H1 (cell line): ENCODE data around the gene TFB2M. TPM values are rescaled to one million over a fixed set of nuclear protein-coding genes. Genes with fewer than 3 reads are reported as not detected.

Source experiments
- CTCF ChIA-PET: fragments of 300-600 bp; sonication (Branson Sonifier 250); formaldehyde crosslinking; loops from one replicate; lab custom pipeline; 2021; ENCODE audit not compliant: partially characterized antibody; lab: Charles Lee
- POLR2A ChIA-PET: fragments of 300-600 bp; sonication (Branson Sonifier 250); formaldehyde crosslinking; loops from one replicate; lab custom pipeline; 2021; ENCODE audit warnings: inconsistent platforms; ENCODE audit not compliant: partially characterized antibody; lab: Charles Lee
- DNase-seq, 2 experiments: peaks; one replicate each; pipeline versions ENCODE4 v3.0.0 to v3.0.0-alpha.2; 2010 to 2022; ENCODE audit warnings: low spot score in 2 of 2, low read depth in 1 of 2, mixed read lengths in 1 of 2
- FAIRE-seq: peaks from 2 replicates; lab custom pipeline; 2011; peaks lifted over from hg19 to GRCh38; lab: Jason Lieb, UNC
- H2AFZ ChIP-seq: 2 replicates; pipeline ENCODE4 v1.8.1; 2012; ENCODE audit warnings: low read length, inconsistent platforms
- H2AK5ac ChIP-seq: 2 replicates; pipeline ENCODE4 v1.6.1; 2013; ENCODE audit warnings: low read depth, low read length
- H2BK120ac ChIP-seq: replicated peaks from 2 replicates; pipeline ENCODE3; 2013; ENCODE audit warnings: low read depth, low read length, inconsistent platforms
- H2BK12ac ChIP-seq: 2 replicates; pipeline ENCODE4 v1.6.1; 2013; ENCODE audit warnings: low read depth, low read length
- H2BK15ac ChIP-seq: 2 replicates; pipeline ENCODE4 v1.6.1; 2013; ENCODE audit warnings: low read length
- H2BK20ac ChIP-seq: 2 replicates; pipeline ENCODE4 v1.6.1; 2013; ENCODE audit warnings: low read length
- H2BK5ac ChIP-seq: 2 replicates; pipeline ENCODE4 v1.6.1; 2013; ENCODE audit warnings: low read depth, low read length
- H3K14ac ChIP-seq: 2 replicates; pipeline ENCODE4 v1.6.1; 2013; ENCODE audit warnings: inconsistent platforms; ENCODE audit not compliant: insufficient read length
- H3K18ac ChIP-seq: 2 replicates; pipeline ENCODE4 v1.6.1; 2013; ENCODE audit warnings: low read length; ENCODE audit errors: extremely low read depth
- H3K23ac ChIP-seq: 2 replicates; pipeline ENCODE4 v1.6.1; 2013; ENCODE audit warnings: inconsistent platforms; ENCODE audit not compliant: insufficient read length
- H3K23me2 ChIP-seq: 2 replicates; pipeline ENCODE4 v1.6.1; 2013; ENCODE audit warnings: low read depth, low read length
- H3K27ac ChIP-seq: 2 replicates; pipeline ENCODE4 v1.6.1; 2011; ENCODE audit warnings: low read depth, low read length, inconsistent platforms
- H3K27me3 ChIP-seq, 4 experiments: replicated peaks in 1 of 4; 1 replicate in 1 of 4; 2 replicates in 3 of 4; pipeline versions ENCODE4 v1.6.1 to v1.8.1; 2011 to 2013; ENCODE audit warnings: low read length in 3 of 4, mild to moderate bottlenecking in 3 of 4, inconsistent platforms in 2 of 4, mixed read lengths in 2 of 4, moderate library complexity in 1 of 4; ENCODE audit not compliant: control insufficient read depth in 3 of 4, insufficient read depth in 3 of 4; ENCODE audit errors: extremely low read depth in 1 of 4
- H3K36me3 ChIP-seq, 4 experiments: 2 replicates each; pipeline versions ENCODE4 v1.6.1 to v1.8.1; 2011 to 2013; ENCODE audit warnings: mild to moderate bottlenecking in 4 of 4, low read length in 3 of 4, moderate library complexity in 2 of 4, control low read depth in 1 of 4, inconsistent platforms in 1 of 4; ENCODE audit not compliant: insufficient read depth in 4 of 4, control insufficient read depth in 2 of 4
- H3K4ac ChIP-seq: replicated peaks from 2 replicates; pipeline ENCODE3; 2013; ENCODE audit warnings: low read length, low read depth, mixed read lengths, inconsistent platforms; ENCODE audit not compliant: insufficient read length
- H3K4me1 ChIP-seq, 4 experiments: replicated peaks in 1 of 4; 1 replicate in 1 of 4; 2 replicates in 3 of 4; pipeline versions ENCODE4 v1.6.1 to v1.8.1; 2011 to 2013; ENCODE audit warnings: low read length in 3 of 4, inconsistent platforms in 2 of 4, mixed read lengths in 1 of 4; ENCODE audit not compliant: insufficient read depth in 4 of 4, control insufficient read depth in 3 of 4
- H3K4me2 ChIP-seq, 2 experiments: 2 replicates each; pipeline versions ENCODE4 v1.6.1 to v1.8.1; 2011 to 2013; ENCODE audit warnings: low read depth in 2 of 2, low read length in 2 of 2, control low read depth in 1 of 2, inconsistent platforms in 1 of 2, mild to moderate bottlenecking in 1 of 2; ENCODE audit not compliant: insufficient read depth in 1 of 2
- H3K4me3 ChIP-seq, 4 experiments: fragments of 200-600, 300-600 bp in 1 of 4; sonication (generic), shearing (Covaris generic), sonication (Bioruptor Twin) in 1 of 4; 2 replicates each; pipeline versions ENCODE4 v1.5.1 to v1.8.1; 2011 to 2016; ENCODE audit warnings: low read length in 4 of 4, low read depth in 3 of 4, control low read depth in 2 of 4, inconsistent platforms in 2 of 4, mild to moderate bottlenecking in 2 of 4, mixed read lengths in 1 of 4, moderate library complexity in 1 of 4; ENCODE audit not compliant: insufficient read depth in 2 of 4; ENCODE audit errors: extremely low read depth in 1 of 4
- H3K56ac ChIP-seq: replicated peaks from 2 replicates; pipeline ENCODE3; 2013; ENCODE audit warnings: low read depth, mild to moderate bottlenecking, mixed read lengths, low read length, inconsistent platforms; ENCODE audit not compliant: insufficient read length
- H3K79me1 ChIP-seq: 2 replicates; pipeline ENCODE4 v1.6.1; 2013; ENCODE audit warnings: low read depth, low read length, control low read depth
- H3K79me2 ChIP-seq, 2 experiments: 2 replicates each; pipeline versions ENCODE4 v1.6.1 to v1.8.1; 2012 to 2013; ENCODE audit warnings: low read length in 2 of 2, mild to moderate bottlenecking in 2 of 2, inconsistent platforms in 1 of 2; ENCODE audit not compliant: insufficient read depth in 2 of 2, control insufficient read depth in 1 of 2
- H3K9ac ChIP-seq, 4 experiments: replicated peaks in 1 of 4; 1 replicate in 1 of 4; 2 replicates in 3 of 4; pipeline versions ENCODE4 v1.6.1 to v1.8.1; 2011 to 2013; ENCODE audit warnings: low read depth in 3 of 4, low read length in 3 of 4, control low read depth in 2 of 4, mild to moderate bottlenecking in 2 of 4, moderate library complexity in 2 of 4, inconsistent platforms in 1 of 4; ENCODE audit errors: extremely low read depth in 1 of 4
- H3K9me3 ChIP-seq, 2 experiments: 2 replicates each; pipeline versions ENCODE4 v1.6.1 to v1.8.1; 2012 to 2013; ENCODE audit warnings: mild to moderate bottlenecking in 2 of 2, moderate library complexity in 2 of 2, control low read depth in 1 of 2, inconsistent platforms in 1 of 2, low read depth in 1 of 2, low read length in 1 of 2, mixed read lengths in 1 of 2; ENCODE audit not compliant: insufficient read depth in 2 of 2
- H4K20me1 ChIP-seq, 2 experiments: replicated peaks in 1 of 2; 2 replicates each; pipeline versions ENCODE3 to v1.8.1; 2011 to 2013; ENCODE audit warnings: inconsistent platforms in 2 of 2, low read length in 2 of 2, mild to moderate bottlenecking in 1 of 2; ENCODE audit not compliant: insufficient read depth in 2 of 2, control insufficient read depth in 1 of 2
- H4K5ac ChIP-seq: 2 replicates; pipeline ENCODE4 v1.6.1; 2013; ENCODE audit warnings: low read length, low read depth, mixed read lengths, inconsistent platforms; ENCODE audit not compliant: insufficient read length
- H4K8ac ChIP-seq: 2 replicates; pipeline ENCODE4 v1.8.0; 2013; ENCODE audit warnings: mild to moderate bottlenecking, moderate library complexity, low read length, inconsistent platforms; ENCODE audit not compliant: insufficient read depth; ENCODE audit errors: extremely low read depth
- H4K91ac ChIP-seq: replicated peaks from 2 replicates; pipeline ENCODE3; 2013; ENCODE audit warnings: low read length, mixed read lengths, inconsistent platforms; ENCODE audit not compliant: insufficient read length
- RAD21 ChIP-seq, 2 experiments: IDR thresholded peaks in 1 of 2; conservative IDR thresholded peaks in 1 of 2; 2 replicates each; pipeline ENCODE4 v1.6.1; 2011; ENCODE audit warnings: low read depth in 2 of 2, low read length in 2 of 2, improper control_type of control experiment in 1 of 2, inconsistent platforms in 1 of 2, mild to moderate bottlenecking in 1 of 2, moderate library complexity in 1 of 2
- SP1 ChIP-seq: IDR thresholded peaks from 2 replicates; pipeline ENCODE4 v1.6.1; 2011; ENCODE audit warnings: low read depth, low read length
- WGBS, 2 experiments: shearing (Covaris generic) in 1 of 2; methylation state at CpG; one replicate each; pipeline versions ENCODE4 v1.1.6 to v1.1.7; 2013 to 2015; ENCODE audit warnings: low lambda C conversion rate in 2 of 2, mixed read lengths in 2 of 2, inconsistent platforms in 1 of 2, low coverage in 1 of 2, missing lambda C conversion rate in 1 of 2; ENCODE audit not compliant: insufficient replicate concordance in 2 of 2, insufficient coverage in 1 of 2, insufficient read length in 1 of 2; ENCODE audit errors: extremely low coverage in 1 of 2, missing lambda C conversion rate in 1 of 2; 5-methylcytosine and 5-hydroxymethylcytosine counted together
- polyA plus RNA-seq, 7 experiments: library from polyadenylated mRNA; depleted of rRNA in 3 of 7; stranded (reverse) in 5 of 7; unstranded in 2 of 7; fragments of >200 nt in 5 of 7; fragments of 200-250 nt in 2 of 7; gene quantifications; 1 replicate in 5 of 7; 2 replicates in 1 of 7; 4 replicates in 1 of 7; pipeline versions ENCODE4 v1.2.1 to v1.2.3, GENCODE V29; 2011 to 2013; ENCODE audit warnings: missing spikeins in 2 of 7, mixed read lengths in 2 of 7
- total RNA-seq: library from RNA; stranded (reverse); fragmentation: NEBNext Ultra II Directional; extraction: Animal tissue kit (Norgen Biotek cat#: 25700); gene quantifications from 2 replicates; pipeline ENCODE4 v1.2.1, GENCODE V29; 2021

TFB2M gene
- total and polyA plus RNA-seq, 2 of the 8 experiments (the other 6 are each of a cell fraction or from before 2014, with no cell fraction given) = 10.4 to 22.0 TPM

DNA sequence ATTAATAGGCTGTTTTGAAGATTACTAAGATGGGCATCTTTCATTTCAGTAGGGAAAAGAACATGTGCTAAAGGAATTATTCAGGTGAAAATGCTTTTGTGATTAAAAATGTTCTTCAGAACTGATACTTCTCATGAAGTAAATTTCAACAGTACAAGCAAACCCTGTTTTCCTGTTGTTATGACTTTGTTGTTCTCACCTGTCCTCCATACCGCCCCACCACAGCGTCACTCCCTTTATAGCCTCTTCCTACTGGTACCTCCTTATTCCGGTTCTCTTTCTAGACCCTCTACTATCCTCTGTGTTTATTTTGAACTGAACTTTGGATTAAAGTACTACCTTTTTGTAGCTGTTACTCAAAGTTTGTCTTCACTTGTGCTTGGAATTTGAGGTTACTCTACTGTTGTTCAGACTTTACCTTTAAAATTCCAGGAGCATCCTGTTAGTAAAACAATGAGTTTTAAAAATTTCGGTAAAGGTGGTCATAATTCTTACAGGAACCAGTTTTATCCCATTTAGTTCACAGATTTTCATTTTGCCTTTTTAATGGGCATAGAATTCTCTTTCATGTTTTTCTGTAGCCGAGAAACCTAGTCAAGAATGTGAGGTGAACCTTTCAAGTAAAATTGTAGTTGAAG lies 11.1 kb upstream of the TFB2M start:
- ChIA-PET POLR2A (no interaction called here), CTCF (no interaction called here)
- Histone ChIP-seq H2BK20ac (no peak overlapping the region), H2AFZ (no peak overlapping the region), H3K79me1 (no peaks in the 10 kb centered on the region), H4K20me1 (no peaks in the 10 kb centered on the region), H4K8ac (no peak overlapping the region), H3K9me3 (no peaks in the 10 kb centered on the region), H3K56ac (no peak overlapping the region), H2BK120ac (no peak overlapping the region), H3K23me2 (no peaks in the 10 kb centered on the region), H3K4me1 (no peaks in the 10 kb centered on the region), H3K79me2 (peaks cover 0 to 33% of the 10 kb centered on the region in 2 experiments; a peak in 2 of 4 replicates), H3K27ac (no peak overlapping the region), H3K4me2 (no peak overlapping the region), H2BK5ac (no peak overlapping the region), H3K9ac (no peak overlapping the region), H3K4ac (no peak overlapping the region), H3K14ac (no peak overlapping the region), H3K27me3 (no peaks in the 10 kb centered on the region), H4K91ac (no peak overlapping the region), H3K18ac (no peak overlapping the region), H2BK12ac (no peak overlapping the region), H3K4me3 (no peak overlapping the region), H2AK5ac (no peak overlapping the region), H4K5ac (no peak overlapping the region), H3K23ac (no peak overlapping the region), H2BK15ac (no peak overlapping the region), H3K36me3 (no peaks in the 10 kb centered on the region)
- no peak for DNase-seq
- 89% methylated on average over 5 of the region's 5 CpGs; no CpG with 5 or more reads in 1 of the 2 experiments for WGBS, 2 experiments
- FAIRE-seq = peak; percentile 7
- no peak for TF ChIP-seq RAD21 (IDR thresholded peaks at IDR 0.05 in 1 of 2, conservative IDR thresholded peaks at IDR 0.05 in 1 of 2; ENCODE audit: low read depth in 2 of 2, low read length in 2 of 2)
- no peak for TF ChIP-seq SP1
